ENCODE measurements around the gene ADGRF4. TPM values are rescaled to one million over a fixed set of nuclear protein-coding genes. Genes with fewer than 3 reads are reported as not detected.

The ADGRF4 gene
- total RNA-seq, 1 donor from 2014 or later, result not detected

DNA sequence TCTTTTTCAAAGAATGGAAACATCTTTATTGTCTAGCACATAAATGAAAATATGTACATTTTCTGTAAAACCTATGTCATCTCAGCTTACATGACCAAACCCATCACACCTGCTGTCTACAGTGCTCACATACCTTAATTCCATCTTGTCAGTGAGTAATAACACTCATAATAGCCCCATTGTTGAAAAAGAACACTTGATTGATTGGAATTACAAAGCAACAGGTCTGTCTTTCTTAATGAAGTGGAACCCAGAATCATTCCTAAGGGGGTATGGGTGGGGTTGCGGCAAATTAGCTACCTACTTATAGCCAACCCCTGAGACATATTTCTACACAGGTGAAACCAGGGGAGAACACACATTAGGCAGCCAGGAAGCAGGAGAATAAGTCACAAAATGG lies 20.2 kb downstream of the ADGRF4 start:
- Mint-ChIP-seq H3K36me3 (ENCODE audit: low read depth) (no peaks in the 10 kb centered on the region), H3K4me3 (no peak overlapping the region), H3K4me1 (no peaks in the 10 kb centered on the region), H3K9me3 (no peaks in the 10 kb centered on the region), H3K27ac (no peak overlapping the region), H3K27me3 (peaks cover 5% of the 10 kb centered on the region)
- intact Hi-C loops (cut with micrococcal nuclease), result no loop called here
- ATAC-seq (ENCODE audit: low read depth) (no peak), DNase-seq (no peak)
- ChIA-PET CTCF (no interaction called here), POLR2A (no interaction called here)
- TF ChIP-seq, protein P1, sequence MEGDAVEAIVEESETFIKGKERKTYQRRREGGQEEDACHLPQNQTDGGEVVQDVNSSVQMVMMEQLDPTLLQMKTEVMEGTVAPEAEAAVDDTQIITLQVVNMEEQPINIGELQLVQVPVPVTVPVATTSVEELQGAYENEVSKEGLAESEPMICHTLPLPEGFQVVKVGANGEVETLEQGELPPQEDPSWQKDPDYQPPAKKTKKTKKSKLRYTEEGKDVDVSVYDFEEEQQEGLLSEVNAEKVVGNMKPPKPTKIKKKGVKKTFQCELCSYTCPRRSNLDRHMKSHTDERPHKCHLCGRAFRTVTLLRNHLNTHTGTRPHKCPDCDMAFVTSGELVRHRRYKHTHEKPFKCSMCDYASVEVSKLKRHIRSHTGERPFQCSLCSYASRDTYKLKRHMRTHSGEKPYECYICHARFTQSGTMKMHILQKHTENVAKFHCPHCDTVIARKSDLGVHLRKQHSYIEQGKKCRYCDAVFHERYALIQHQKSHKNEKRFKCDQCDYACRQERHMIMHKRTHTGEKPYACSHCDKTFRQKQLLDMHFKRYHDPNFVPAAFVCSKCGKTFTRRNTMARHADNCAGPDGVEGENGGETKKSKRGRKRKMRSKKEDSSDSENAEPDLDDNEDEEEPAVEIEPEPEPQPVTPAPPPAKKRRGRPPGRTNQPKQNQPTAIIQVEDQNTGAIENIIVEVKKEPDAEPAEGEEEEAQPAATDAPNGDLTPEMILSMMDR (IDR thresholded peaks at IDR 0.05), result no peak

DNA sequence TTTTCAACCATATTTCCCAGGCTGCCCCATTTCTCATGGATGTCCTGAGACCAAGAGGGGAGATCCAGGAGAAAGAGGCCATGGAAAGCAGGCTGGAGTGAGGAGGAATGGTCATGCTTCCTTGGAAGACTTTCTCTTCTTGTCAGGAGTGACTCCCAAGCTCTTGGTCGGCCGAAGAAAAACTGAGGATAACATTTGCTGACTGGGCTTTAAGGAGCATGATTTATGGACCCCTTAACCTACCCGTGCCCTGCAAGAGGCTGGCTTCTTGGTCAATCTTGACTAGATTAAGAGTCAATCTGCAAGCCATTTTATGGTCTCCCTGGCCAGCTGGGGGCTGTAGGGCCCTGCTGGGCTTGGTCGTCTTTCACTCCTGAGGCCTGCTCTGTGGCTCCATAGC lies 22.8 kb downstream of the ADGRF4 start:
- H3K4me1 Mint-ChIP-seq, result no peaks in the 10 kb centered on the region
- no peak for ATAC-seq (ENCODE audit: low read depth)
- no peak for DNase-seq
- no peaks in the 10 kb centered on the region for H3K9me3 Mint-ChIP-seq
- TF ChIP-seq, protein P1 (IDR thresholded peaks at IDR 0.05), result no peak
- intact Hi-C loops (cut with micrococcal nuclease), result no loop called here
- CTCF ChIA-PET, result no interaction called here
- no peak overlapping the region for H3K27ac Mint-ChIP-seq
- H3K27me3 Mint-ChIP-seq, result peaks cover 5% of the 10 kb centered on the region
- H3K4me3 Mint-ChIP-seq, result no peak overlapping the region
- no peaks in the 10 kb centered on the region for H3K36me3 Mint-ChIP-seq (ENCODE audit: low read depth)
- POLR2A ChIA-PET, result no interaction called here

DNA sequence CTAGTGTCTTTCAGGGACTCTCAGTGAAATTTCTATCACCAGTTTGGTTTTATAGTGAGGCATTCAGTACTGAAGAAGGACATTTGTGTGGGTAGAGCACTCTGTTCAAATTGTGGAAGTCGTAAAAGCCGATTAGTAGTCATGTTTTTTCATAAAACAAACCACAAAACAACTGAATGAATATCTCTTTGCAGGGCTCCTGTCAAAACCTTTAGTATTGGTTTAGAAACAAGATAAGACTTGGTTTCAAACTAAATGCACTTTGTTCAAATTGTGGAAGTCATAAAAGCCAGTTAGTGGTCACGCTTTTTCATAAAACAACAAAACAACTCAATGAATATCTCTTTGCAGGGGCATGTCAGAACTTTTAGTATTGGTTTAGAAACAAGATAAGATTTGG lies 23.8 kb downstream of the ADGRF4 start:
- Mint-ChIP-seq H3K9me3 (no peaks in the 10 kb centered on the region), H3K4me1 (no peaks in the 10 kb centered on the region), H3K4me3 (no peak overlapping the region), H3K27ac (no peak overlapping the region), H3K27me3 (peaks cover 5% of the 10 kb centered on the region), H3K36me3 (ENCODE audit: low read depth) (no peaks in the 10 kb centered on the region)
- POLR2A ChIA-PET, result interaction anchor here (0.5 kb wide), 1 partner anchor 9 kb away, joined by 4 read pairs; no protein-coding TSS in a partner anchor
- DNase-seq (no peak), ATAC-seq (ENCODE audit: low read depth) (no peak)
- TF ChIP-seq, protein P1 (IDR thresholded peaks at IDR 0.05), result no peak
- CTCF ChIA-PET, result no interaction called here
- intact Hi-C loops (cut with micrococcal nuclease), result no loop called here

DNA sequence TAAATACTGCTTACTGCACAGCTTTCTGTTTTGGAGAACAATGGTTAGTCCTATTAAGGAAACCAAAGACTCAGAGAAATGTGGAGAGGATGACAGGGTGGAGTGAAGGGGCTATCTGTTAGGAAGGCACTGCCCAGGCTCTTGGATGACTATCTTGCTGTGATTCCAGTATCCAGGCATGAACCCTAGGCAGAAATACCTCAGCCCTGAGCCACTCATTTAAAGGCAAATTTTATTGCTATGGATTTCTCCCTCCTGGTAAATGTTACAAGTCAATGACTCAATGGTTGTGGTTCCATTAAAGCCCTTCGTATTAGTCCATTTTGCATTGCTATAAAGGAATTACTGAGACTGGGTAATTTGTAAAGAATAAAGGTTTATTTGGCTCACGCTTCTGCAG lies 25.9 kb downstream of the ADGRF4 start:
- DNase-seq, result no peak
- TF ChIP-seq, protein P1 (IDR thresholded peaks at IDR 0.05), result no peak
- intact Hi-C loops (cut with micrococcal nuclease), result no loop called here
- no peaks in the 10 kb centered on the region for H3K36me3 Mint-ChIP-seq (ENCODE audit: low read depth)
- no peaks in the 10 kb centered on the region for H3K9me3 Mint-ChIP-seq
- no peak overlapping the region for H3K4me3 Mint-ChIP-seq
- peaks cover 2% of the 10 kb centered on the region for H3K27me3 Mint-ChIP-seq
- H3K4me1 Mint-ChIP-seq, result no peaks in the 10 kb centered on the region
- H3K27ac Mint-ChIP-seq, result no peak overlapping the region
- ATAC-seq (ENCODE audit: low read depth), result no peak
- CTCF ChIA-PET, result interaction anchor here (1.1 kb wide), 1 partner anchor 10 kb away, joined by 3 read pairs; no protein-coding TSS in a partner anchor
- POLR2A ChIA-PET, result no interaction called here

DNA sequence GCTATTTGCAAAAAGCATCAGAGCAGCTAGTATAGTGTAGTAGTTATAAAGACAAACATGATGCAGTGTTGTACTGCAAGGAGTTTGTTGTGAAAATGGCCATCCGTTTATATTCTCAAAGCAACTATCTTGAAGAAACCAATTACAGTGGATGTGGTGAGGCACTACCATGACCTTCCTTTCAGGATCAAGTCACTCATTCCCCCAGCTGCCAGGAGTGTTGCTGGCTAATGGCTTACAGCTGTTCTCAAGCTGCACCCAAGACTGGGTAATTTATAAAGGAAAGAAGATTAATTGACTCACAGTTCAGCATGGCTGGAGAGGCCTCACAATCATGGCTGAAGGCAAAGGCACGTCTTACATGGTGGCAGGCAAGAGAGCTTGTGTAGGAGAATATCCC lies 29.0 kb downstream of the ADGRF4 start:
- intact Hi-C loops (cut with micrococcal nuclease), result no loop called here
- no peak overlapping the region for H3K27ac Mint-ChIP-seq
- ChIA-PET POLR2A (no interaction called here), CTCF (no interaction called here)
- no peaks in the 10 kb centered on the region for H3K27me3 Mint-ChIP-seq
- H3K36me3 Mint-ChIP-seq (ENCODE audit: low read depth), result no peaks in the 10 kb centered on the region
- H3K4me3 Mint-ChIP-seq, result no peak overlapping the region
- TF ChIP-seq, protein P1 (IDR thresholded peaks at IDR 0.05), result no peak
- ATAC-seq (ENCODE audit: low read depth) (no peak), DNase-seq (no peak)
- no peaks in the 10 kb centered on the region for H3K9me3 Mint-ChIP-seq
- no peaks in the 10 kb centered on the region for H3K4me1 Mint-ChIP-seq
